Bronchial epithelial cell (primary cell): ENCODE results near the gene TPPP. TPM values are rescaled to one million over a fixed set of nuclear protein-coding genes. Genes with fewer than 3 reads are reported as not detected.
"Not testable (repeated sequence)": the region's sequence is repeated elsewhere in the genome, so short reads cannot be mapped to it uniquely, and the experiment has no call there.

Experiments used
- DNase-seq: peaks from one replicate; pipeline ENCODE4 v3.0.0-alpha.2; 2010; ENCODE audit warnings: low read depth
- FAIRE-seq: peaks from 2 replicates; lab custom pipeline; 2011; peaks lifted over from hg19 to GRCh38; lab: Jason Lieb, UNC
- H3K27me3 ChIP-seq: 2 replicates; pipeline ENCODE4 v1.5.1; 2011; ENCODE audit warnings: low read length; ENCODE audit not compliant: control insufficient read depth, insufficient read depth
- H3K36me3 ChIP-seq: 2 replicates; pipeline ENCODE4 v1.5.1; 2011; ENCODE audit warnings: low read length; ENCODE audit not compliant: control insufficient read depth, insufficient read depth
- H3K4me3 ChIP-seq: 2 replicates; pipeline ENCODE4 v1.5.1; 2011; ENCODE audit warnings: mild to moderate bottlenecking, low read depth, low read length, control low read depth
- total RNA-seq: library from RNA; depleted of rRNA; stranded (reverse); fragments of >200 nt; gene quantifications from 2 replicates; pipeline ENCODE4 v1.2.1, GENCODE V29; 2014
- TF ChIP-seq, protein P1 (sequence below): IDR thresholded peaks from 2 replicates; pipeline ENCODE4 v1.5.1; 2011; ENCODE audit warnings: mild to moderate bottlenecking, moderate library complexity, low read length, control low read depth, inconsistent platforms; ENCODE audit not compliant: insufficient read depth, severe bottlenecking

Gene TPPP
- total RNA-seq, 1 donor from 2014 or later, result 1.6 TPM

DNA sequence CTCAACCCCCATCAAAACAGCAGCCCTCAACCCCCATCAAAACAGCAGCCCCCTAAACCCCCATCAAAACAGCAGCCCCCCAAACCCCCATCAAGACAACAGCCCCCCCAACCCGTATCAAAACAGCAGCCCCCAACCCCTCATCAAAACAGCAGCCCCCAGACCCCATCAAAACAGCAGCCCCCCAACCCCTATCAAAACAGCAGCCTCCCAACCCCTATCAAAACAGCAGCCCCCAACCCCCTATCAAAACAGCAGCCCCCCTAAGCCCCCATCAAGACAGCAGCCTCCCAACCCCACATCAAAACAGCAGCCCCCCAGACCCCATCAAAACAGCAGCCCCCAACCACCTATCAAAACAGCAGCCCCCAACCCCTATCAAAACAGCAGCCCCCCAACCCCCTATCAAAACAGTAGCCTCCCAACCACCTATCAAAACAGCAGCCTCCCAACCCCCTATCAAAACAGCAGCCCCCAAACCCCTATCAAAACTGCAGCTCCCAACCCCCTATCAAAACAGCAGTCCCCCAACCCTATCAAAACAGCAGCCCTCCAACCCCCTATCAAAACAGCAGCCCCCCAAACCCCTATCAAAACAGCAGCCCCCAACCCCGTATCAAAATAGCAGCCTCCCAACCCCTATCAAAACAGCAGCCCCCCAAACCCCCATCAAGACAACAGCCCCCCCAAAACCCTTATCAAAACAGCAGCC is 1.2 kb downstream of the TPPP start:
- Histone ChIP-seq H3K36me3 (no peaks in the 10 kb centered on the region), H3K27me3 (no peaks in the 10 kb centered on the region), H3K4me3 (peak overlapping the region; percentile 10)
- TF ChIP-seq, protein P1, sequence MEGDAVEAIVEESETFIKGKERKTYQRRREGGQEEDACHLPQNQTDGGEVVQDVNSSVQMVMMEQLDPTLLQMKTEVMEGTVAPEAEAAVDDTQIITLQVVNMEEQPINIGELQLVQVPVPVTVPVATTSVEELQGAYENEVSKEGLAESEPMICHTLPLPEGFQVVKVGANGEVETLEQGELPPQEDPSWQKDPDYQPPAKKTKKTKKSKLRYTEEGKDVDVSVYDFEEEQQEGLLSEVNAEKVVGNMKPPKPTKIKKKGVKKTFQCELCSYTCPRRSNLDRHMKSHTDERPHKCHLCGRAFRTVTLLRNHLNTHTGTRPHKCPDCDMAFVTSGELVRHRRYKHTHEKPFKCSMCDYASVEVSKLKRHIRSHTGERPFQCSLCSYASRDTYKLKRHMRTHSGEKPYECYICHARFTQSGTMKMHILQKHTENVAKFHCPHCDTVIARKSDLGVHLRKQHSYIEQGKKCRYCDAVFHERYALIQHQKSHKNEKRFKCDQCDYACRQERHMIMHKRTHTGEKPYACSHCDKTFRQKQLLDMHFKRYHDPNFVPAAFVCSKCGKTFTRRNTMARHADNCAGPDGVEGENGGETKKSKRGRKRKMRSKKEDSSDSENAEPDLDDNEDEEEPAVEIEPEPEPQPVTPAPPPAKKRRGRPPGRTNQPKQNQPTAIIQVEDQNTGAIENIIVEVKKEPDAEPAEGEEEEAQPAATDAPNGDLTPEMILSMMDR, result no peak
- DNase-seq (no peak), FAIRE-seq (no peak)

DNA sequence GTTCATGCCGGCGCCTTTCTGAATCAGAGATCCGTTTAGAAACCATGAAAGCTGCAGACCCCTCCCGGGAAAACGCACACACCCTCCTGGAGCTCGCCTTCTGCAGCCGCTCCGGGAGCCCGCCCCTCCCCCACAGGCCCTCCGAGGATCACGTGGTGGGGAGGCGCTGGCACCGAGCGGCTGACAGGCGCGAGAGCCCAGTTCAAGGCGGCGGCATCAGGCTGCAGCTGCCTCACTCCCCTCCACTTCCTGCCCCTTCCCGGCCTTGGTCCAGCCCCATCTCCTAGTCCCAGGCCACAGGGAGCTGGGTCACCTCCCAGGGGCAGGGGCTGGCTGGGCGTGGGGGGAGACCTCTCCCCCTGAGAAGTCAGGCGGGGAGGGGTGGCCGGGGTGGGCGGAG is 2.1 kb downstream of the TPPP start:
- not testable (repeated sequence) for FAIRE-seq, H3K36me3 ChIP-seq, H3K4me3 ChIP-seq, DNase-seq, H3K27me3 ChIP-seq

DNA sequence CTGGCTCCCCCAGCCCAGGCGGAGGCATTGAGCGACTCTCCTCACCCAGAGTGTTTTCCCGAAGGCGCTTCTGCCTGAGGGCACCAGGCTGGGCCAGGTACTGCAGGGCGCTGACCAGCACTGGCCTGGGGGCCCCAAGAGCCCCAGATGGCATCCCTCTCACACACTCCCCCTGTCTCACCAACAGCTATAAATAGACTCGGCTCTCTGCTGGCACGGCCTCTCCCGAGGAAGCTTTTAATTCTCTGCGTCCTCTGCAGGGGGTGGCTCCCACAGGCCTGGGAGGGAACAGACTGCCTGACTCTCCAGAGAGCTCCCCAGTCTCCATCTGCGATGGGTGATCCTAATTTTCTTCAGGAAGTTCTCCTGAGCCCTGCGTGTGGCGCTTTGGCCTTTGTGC is 2.9 kb downstream of the TPPP start:
- not testable (repeated sequence) for FAIRE-seq, H3K36me3 ChIP-seq, DNase-seq

DNA sequence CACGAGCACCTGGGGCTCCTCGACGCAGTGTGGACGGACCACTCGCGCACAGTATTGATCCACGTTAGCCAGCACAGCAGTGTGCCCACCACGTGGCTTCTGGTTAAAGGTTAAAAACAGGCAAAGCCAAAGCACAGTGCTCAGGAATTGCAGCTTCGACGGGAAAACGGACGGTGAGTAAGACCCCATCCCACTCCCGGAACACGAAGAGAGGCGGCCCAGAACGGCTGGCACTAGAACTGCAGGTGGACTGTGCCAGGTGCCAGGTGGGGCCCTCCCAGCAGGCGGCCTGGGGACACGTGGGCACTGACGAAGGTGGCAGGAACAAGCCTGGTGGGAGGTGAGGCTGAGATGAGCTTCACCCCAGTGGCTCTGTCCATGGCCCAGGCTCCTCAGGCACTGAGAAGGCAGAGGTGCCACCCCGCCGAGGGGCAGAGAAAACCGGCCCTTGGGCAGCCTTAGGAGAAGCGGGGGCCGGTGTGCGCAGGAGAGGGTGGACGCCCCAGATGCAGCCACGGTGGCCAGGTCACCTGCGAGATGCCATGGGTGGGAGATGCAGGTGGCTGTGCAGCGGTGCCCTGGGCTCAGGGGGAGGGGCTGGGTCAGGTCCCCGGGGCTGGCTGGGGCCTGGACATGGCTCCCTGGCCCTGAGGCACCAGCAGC is 4.7 kb downstream of the TPPP start:
- H3K36me3 ChIP-seq, H3K4me3 ChIP-seq, DNase-seq, FAIRE-seq, H3K27me3 ChIP-seq: not testable (repeated sequence)

More for the DNA sequence above, 2.9 kb downstream of the TPPP start:
- not testable (repeated sequence) for H3K27me3 ChIP-seq, H3K4me3 ChIP-seq

DNA sequence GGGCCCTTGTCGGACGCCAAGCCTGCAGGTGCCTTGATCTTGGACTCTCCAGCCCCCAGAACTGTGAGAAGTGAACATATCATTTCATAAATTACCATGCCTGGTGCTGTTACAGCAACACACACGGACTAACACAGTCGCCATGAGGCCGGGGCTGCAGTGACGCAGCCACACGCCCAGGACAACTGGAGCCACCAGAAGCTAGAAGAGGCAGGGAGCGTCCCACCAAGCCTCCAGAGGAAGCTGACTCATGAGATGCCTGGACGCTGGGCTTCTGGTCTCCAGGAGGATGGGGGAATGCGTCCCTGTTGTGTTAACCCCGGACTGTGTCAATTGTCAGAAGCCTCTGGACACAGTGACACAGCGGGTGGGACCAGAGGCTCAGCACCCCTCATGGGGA is 6.2 kb downstream of the TPPP start:
- H3K36me3 ChIP-seq, H3K4me3 ChIP-seq, DNase-seq, FAIRE-seq, H3K27me3 ChIP-seq: not testable (repeated sequence)

DNA sequence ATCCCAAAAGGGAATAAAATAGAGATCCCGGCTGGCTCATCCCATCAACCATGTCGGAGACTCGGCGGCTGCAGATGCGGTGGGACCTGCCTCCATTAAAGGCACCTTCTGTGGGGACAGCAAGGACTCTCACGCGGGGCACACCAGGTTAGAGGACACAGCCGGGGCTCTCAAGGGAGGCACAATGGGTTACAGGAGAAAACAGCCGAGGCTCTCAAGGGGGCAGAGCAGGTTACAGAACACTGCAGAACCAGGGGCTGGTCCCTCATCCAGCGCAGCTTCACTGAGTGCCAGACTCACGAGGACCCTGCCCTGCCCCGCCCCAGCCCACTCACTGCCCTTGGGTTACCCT is 7.0 kb downstream of the TPPP start:
- not testable (repeated sequence) for H3K36me3 ChIP-seq, FAIRE-seq, H3K4me3 ChIP-seq, DNase-seq, H3K27me3 ChIP-seq

DNA sequence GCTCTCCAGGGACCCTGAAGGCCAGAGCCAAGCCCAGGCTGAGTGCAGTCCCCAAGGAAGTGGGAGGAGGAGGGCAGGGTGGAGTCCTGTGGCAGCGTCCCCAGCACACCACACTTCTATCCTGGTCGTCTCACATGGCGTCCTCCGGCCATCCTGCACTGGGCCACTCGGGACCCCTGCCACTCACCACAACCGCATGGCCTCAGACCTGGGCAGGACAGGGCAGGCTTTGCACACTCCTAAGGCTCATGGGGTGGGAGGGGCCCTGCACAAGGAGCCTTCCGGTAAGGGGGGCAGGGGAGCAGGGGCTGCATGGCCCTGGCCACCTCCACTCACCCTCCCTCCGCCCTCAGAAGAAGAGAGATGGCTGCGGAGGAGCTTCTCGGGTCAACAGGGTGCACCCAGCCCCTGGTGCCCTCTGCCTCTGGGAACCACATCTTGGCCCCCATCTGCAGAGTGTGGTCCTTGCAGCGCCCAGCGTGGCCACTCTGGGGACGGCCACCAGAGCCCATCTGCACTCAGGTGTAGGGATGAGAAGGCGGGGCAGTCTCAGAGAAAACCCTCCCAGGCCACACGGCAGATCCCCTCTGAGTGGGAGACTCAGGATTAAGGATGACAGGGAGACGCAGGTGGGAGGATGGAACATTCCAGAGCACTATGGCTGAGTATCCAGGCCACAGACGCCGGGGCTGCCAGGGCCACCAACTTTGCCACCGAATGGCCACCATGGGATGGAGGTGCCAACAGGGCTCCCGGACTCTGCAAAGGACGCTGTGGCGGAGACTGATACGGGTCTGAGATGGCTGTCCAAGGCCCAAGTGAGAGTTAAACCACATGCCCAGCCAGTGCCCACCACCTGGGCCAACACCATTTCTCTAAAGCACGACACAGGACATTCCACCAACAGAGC is 7.6 kb downstream of the TPPP start:
- Histone ChIP-seq H3K4me3 (no peak overlapping the region), H3K27me3 (no peaks in the 10 kb centered on the region), H3K36me3 (no peaks in the 10 kb centered on the region)
- DNase-seq (no peak), FAIRE-seq (no peak)
- TF ChIP-seq, protein P1, result no peak

DNA sequence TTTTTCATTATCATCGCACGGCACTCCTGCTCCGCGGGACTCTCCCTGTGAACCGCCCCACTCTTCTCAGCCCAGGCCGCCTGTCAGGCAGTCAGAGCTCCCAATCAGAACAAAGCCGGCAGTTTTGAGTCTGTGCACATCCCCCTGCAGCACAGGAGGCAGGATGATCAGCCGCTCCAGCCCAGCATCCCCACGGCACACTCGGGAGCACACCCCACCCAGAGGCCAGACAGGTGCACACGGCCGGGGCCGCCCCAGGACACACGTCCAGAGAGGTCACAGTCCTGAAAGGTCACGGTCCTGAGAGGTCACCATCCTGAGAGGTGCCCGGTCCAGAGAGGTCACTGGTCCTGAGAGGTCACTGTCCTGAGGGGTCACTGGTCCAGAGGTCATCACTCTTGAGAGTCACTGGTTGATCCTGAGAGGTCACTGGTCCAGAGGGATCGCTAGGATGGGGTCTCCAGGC is 8.4 kb downstream of the TPPP start:
- DNase-seq, result no peak
- H3K36me3 ChIP-seq, result no peaks in the 10 kb centered on the region
- TF ChIP-seq, protein P1, result no peak
- H3K27me3 ChIP-seq, result no peaks in the 10 kb centered on the region
- no peak for FAIRE-seq
- no peak overlapping the region for H3K4me3 ChIP-seq
